HEK293 (cell line): ENCODE results near the gene REC114.
"Not testable (repeated sequence)": the region's sequence is repeated elsewhere in the genome, so short reads cannot be mapped to it uniquely, and the experiment has no call there.

Experiments
- CTCF ChIA-PET: fragments of 350-600 bp; formaldehyde crosslinking; extraction: SDS; loops from one replicate; lab custom pipeline; 2021; ENCODE audit warnings: antibody characterized with exemption; lab: Yijun Ruan, JAX
- POLR2A ChIA-PET: fragments of 300-600 bp; formaldehyde crosslinking; extraction: SDS; loops from one replicate; lab custom pipeline; 2020; ENCODE audit warnings: antibody characterized with exemption, inconsistent platforms; lab: Yijun Ruan, JAX
- H3K27ac ChIP-seq: fragments of 200-500 bp; sonication (Bioruptor generic); 2 replicates; pipeline ENCODE4 v1.5.1; 2014; ENCODE audit warnings: low read depth, low read length, control low read depth, inconsistent platforms; ENCODE audit errors: extremely low read depth
- H3K36me3 ChIP-seq, 2 experiments: fragments of 200-500 bp in 1 of 2; sonication (Bioruptor generic) in 1 of 2; 1 replicate in 1 of 2; 2 replicates in 1 of 2; pipeline ENCODE4 v1.5.1; 2014 to 2017; ENCODE audit warnings: inconsistent platforms in 2 of 2, low read length in 2 of 2; ENCODE audit not compliant: control insufficient read depth in 2 of 2, insufficient read depth in 1 of 2
- H3K4me1 ChIP-seq: fragments of 200-500 bp; sonication (Bioruptor generic); 2 replicates; pipeline ENCODE4 v1.5.1; 2014; ENCODE audit warnings: mild to moderate bottlenecking, low read length, inconsistent platforms; ENCODE audit not compliant: control insufficient read depth, insufficient read depth
- H3K4me3 ChIP-seq: 2 replicates; pipeline ENCODE4 v1.5.1; 2011; ENCODE audit warnings: low read depth, mild to moderate bottlenecking, control low read depth, low read length, moderate library complexity
- H3K9me3 ChIP-seq: fragments of 200-500 bp; sonication (Bioruptor generic); 2 replicates; pipeline ENCODE4 v1.5.1; 2014; ENCODE audit warnings: low read depth, low read length, inconsistent platforms; ENCODE audit not compliant: control insufficient read depth, insufficient read depth
- GLI2 ChIP-seq: fragments of 450-650 bp; formaldehyde crosslinking; IDR thresholded peaks from 2 replicates; pipeline ENCODE4; 2017; ENCODE audit warnings: missing biosample characterization, missing genetic modification characterization, low read depth, borderline replicate concordance
- SP3 ChIP-seq: fragments of 450-650 bp; formaldehyde crosslinking; IDR thresholded peaks from 2 replicates; pipeline ENCODE4 v1.5.1; 2016; ENCODE audit warnings: missing biosample characterization, missing genetic modification characterization
- ZBTB8A ChIP-seq: fragments of 450-650 bp; formaldehyde crosslinking; IDR thresholded peaks from 2 replicates; pipeline ENCODE4 v1.5.1; 2016; ENCODE audit warnings: missing biosample characterization, missing genetic modification characterization
- ZNF140 ChIP-seq: fragments of 450-650 bp; formaldehyde crosslinking; IDR thresholded peaks from 2 replicates; pipeline ENCODE4 v1.5.1; 2016; ENCODE audit warnings: missing biosample characterization, missing genetic modification characterization
- ZNF19 ChIP-seq: fragments of 450-650 bp; formaldehyde crosslinking; IDR thresholded peaks from 2 replicates; pipeline ENCODE4; 2016; ENCODE audit warnings: missing biosample characterization, missing genetic modification characterization, low read depth
- ZNF266 ChIP-seq: fragments of 450-650 bp; formaldehyde crosslinking; IDR thresholded peaks from 2 replicates; pipeline ENCODE4 v1.5.1; 2016; ENCODE audit warnings: missing biosample characterization, missing genetic modification characterization, low read depth
- ZNF292 ChIP-seq: fragments of 450-650 bp; formaldehyde crosslinking; IDR thresholded peaks from 2 replicates; pipeline ENCODE4 v1.5.1; 2016; ENCODE audit warnings: low read depth, missing biosample characterization, missing genetic modification characterization, borderline replicate concordance
- ZNF354C ChIP-seq: fragments of 450-650 bp; formaldehyde crosslinking; IDR thresholded peaks from 2 replicates; pipeline ENCODE4 v1.5.1; 2016; ENCODE audit warnings: missing biosample characterization, missing genetic modification characterization, low read depth, borderline replicate concordance
- ZNF394 ChIP-seq: fragments of 450-650 bp; formaldehyde crosslinking; IDR thresholded peaks from 2 replicates; pipeline ENCODE4 v1.5.1; 2016; ENCODE audit warnings: missing biosample characterization, missing genetic modification characterization, mild to moderate bottlenecking, moderate library complexity, borderline replicate concordance
- ZNF404 ChIP-seq: fragments of 450-650 bp; formaldehyde crosslinking; IDR thresholded peaks from 2 replicates; pipeline ENCODE4 v1.5.1; 2017; ENCODE audit warnings: missing biosample characterization, missing genetic modification characterization
- ZNF426 ChIP-seq: fragments of 450-650 bp; formaldehyde crosslinking; IDR thresholded peaks from 2 replicates; pipeline ENCODE4 v1.5.1; 2017; ENCODE audit warnings: missing biosample characterization, missing genetic modification characterization, mild to moderate bottlenecking, inconsistent platforms, moderate library complexity
- ZNF433 ChIP-seq: fragments of 450-650 bp; formaldehyde crosslinking; IDR thresholded peaks from 2 replicates; pipeline ENCODE4 v1.5.1; 2016; ENCODE audit warnings: missing biosample characterization, missing genetic modification characterization, low read depth
- ZNF501 ChIP-seq: fragments of 450-650 bp; formaldehyde crosslinking; IDR thresholded peaks from 2 replicates; pipeline ENCODE4 v1.5.1; 2016; ENCODE audit warnings: missing biosample characterization, missing genetic modification characterization
- ZNF555 ChIP-seq: fragments of 450-650 bp; formaldehyde crosslinking; conservative IDR thresholded peaks from 2 replicates; pipeline ENCODE4 v1.5.1; 2017; ENCODE audit warnings: missing biosample characterization, mild to moderate bottlenecking, missing genetic modification characterization, inconsistent platforms
- ZNF558 ChIP-seq: fragments of 450-650 bp; formaldehyde crosslinking; IDR thresholded peaks from 2 replicates; pipeline ENCODE4 v1.5.1; 2016; ENCODE audit warnings: missing biosample characterization, missing genetic modification characterization
- ZNF560 ChIP-seq: fragments of 450-650 bp; formaldehyde crosslinking; IDR thresholded peaks from 2 replicates; pipeline ENCODE4 v1.5.1; 2017; ENCODE audit warnings: missing biosample characterization, missing genetic modification characterization, borderline replicate concordance
- ZNF623 ChIP-seq: fragments of 450-650 bp; formaldehyde crosslinking; IDR thresholded peaks from 2 replicates; pipeline ENCODE4 v1.5.1; 2016; ENCODE audit warnings: missing biosample characterization, missing genetic modification characterization
- ZNF664 ChIP-seq: fragments of 450-650 bp; formaldehyde crosslinking; IDR thresholded peaks from 2 replicates; pipeline ENCODE4 v1.5.1; 2016; ENCODE audit warnings: missing biosample characterization, missing genetic modification characterization
- ZNF791 ChIP-seq: fragments of 450-650 bp; formaldehyde crosslinking; IDR thresholded peaks from 2 replicates; pipeline ENCODE4 v1.5.1; 2016; ENCODE audit warnings: missing biosample characterization, missing genetic modification characterization
- TF ChIP-seq, protein P1 (sequence below): fragments of 450-650 bp; formaldehyde crosslinking; conservative IDR thresholded peaks from 2 replicates; pipeline ENCODE4 v1.5.1; 2016; ENCODE audit warnings: low read depth, missing biosample characterization, missing genetic modification characterization
- TF ChIP-seq, protein P2 (sequence below): fragments of 450-650 bp; formaldehyde crosslinking; conservative IDR thresholded peaks from 2 replicates; pipeline ENCODE4 v1.5.1; 2016; ENCODE audit warnings: low read depth, missing biosample characterization, missing genetic modification characterization
- TF ChIP-seq, protein P3 (sequence below): fragments of 450-650 bp; formaldehyde crosslinking; IDR thresholded peaks from 2 replicates; pipeline ENCODE4 v1.5.1; 2016; ENCODE audit warnings: missing biosample characterization, missing genetic modification characterization

REC114 gene

DNA sequence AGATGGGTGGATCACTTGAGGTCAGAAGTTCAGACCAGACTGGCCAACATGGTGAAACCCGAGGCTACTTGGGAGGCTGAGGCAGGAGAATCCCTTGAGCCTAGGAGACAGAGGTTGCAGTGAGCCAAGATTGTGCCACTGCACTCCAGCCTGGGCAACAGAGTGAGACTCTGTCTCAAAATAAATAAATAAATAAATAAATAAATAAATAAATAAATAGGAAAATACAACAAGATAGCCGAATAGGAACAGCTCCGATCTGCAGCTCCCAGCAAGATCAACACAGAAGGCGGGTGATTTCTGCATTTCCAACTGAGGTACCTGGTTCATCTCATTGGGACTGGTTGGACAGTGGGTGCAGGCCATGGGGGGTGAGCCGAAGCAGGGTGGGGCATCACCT is 4.5 kb downstream of the REC114 start:
- ChIA-PET CTCF (interaction anchor here (0.6 to 0.7 kb wide), 2 partner anchors 14 to 478 kb away, joined by 3 to 4 read pairs; no protein-coding TSS in a partner anchor), POLR2A (interaction anchor here (0.6 kb wide), 1 partner anchor 125 kb away, joined by 6 read pairs; no protein-coding TSS in a partner anchor)
- H3K4me1 ChIP-seq, H3K9me3 ChIP-seq, H3K4me3 ChIP-seq: not testable (repeated sequence)
- TF ChIP-seq, protein P1, sequence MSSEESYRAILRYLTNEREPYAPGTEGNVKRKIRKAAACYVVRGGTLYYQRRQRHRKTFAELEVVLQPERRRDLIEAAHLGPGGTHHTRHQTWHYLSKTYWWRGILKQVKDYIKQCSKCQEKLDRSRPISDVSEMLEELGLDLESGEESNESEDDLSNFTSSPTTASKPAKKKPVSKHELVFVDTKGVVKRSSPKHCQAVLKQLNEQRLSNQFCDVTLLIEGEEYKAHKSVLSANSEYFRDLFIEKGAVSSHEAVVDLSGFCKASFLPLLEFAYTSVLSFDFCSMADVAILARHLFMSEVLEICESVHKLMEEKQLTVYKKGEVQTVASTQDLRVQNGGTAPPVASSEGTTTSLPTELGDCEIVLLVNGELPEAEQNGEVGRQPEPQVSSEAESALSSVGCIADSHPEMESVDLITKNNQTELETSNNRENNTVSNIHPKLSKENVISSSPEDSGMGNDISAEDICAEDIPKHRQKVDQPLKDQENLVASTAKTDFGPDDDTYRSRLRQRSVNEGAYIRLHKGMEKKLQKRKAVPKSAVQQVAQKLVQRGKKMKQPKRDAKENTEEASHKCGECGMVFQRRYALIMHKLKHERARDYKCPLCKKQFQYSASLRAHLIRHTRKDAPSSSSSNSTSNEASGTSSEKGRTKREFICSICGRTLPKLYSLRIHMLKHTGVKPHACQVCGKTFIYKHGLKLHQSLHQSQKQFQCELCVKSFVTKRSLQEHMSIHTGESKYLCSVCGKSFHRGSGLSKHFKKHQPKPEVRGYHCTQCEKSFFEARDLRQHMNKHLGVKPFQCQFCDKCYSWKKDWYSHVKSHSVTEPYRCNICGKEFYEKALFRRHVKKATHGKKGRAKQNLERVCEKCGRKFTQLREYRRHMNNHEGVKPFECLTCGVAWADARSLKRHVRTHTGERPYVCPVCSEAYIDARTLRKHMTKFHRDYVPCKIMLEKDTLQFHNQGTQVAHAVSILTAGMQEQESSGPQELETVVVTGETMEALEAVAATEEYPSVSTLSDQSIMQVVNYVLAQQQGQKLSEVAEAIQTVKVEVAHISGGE (tag by site-specific recombination): peak; percentile 68
- TF ChIP-seq ZNF501 (tag by site-specific recombination) (0 out of 2 replicates have a peak, but pooled peaks have one; percentile 30), ZNF558 (peak; percentile 66; the same call in 1 of the 2 replicates), ZNF791 (tag by site-specific recombination) (peak; percentile 65; the same call in 1 of the 2 replicates), ZNF292 (tag by site-specific recombination) (0 out of 2 replicates have a peak, but pooled peaks have one; percentile 40), GLI2 (tag by site-specific recombination) (peak; percentile 13; the same call in 1 of the 2 replicates), ZBTB8A (tag by site-specific recombination) (peak; percentile 60; the same call in 1 of the 2 replicates), ZNF266 (peak; percentile 66; the same call in 1 of the 2 replicates), ZNF140 (tag by site-specific recombination) (peak; percentile 59; the same call in 1 of the 2 replicates), ZNF664 (peak; percentile 61; the same call in 1 of the 2 replicates), ZNF555 (tag by site-specific recombination) (peak; percentile 75), ZNF19 (tag by site-specific recombination) (0 out of 2 replicates have a peak, but pooled peaks have one; percentile 79), ZNF426 (tag by site-specific recombination) (peak; percentile 81), ZNF623 (tag by site-specific recombination) (peak; percentile 56), ZNF404 (tag by site-specific recombination) (0 out of 2 replicates have a peak, but pooled peaks have one; percentile 56), SP3 (tag by site-specific recombination) (0 out of 2 replicates have a peak, but pooled peaks have one; percentile 17), ZNF433 (peak; percentile 87), ZNF394 (tag by site-specific recombination) (peak; percentile 90), ZNF560 (tag by site-specific recombination) (peak; percentile 69; the same call in 1 of the 2 replicates), ZNF354C (tag by site-specific recombination) (0 out of 2 replicates have a peak, but pooled peaks have one; percentile 58)
- TF ChIP-seq, protein P2, sequence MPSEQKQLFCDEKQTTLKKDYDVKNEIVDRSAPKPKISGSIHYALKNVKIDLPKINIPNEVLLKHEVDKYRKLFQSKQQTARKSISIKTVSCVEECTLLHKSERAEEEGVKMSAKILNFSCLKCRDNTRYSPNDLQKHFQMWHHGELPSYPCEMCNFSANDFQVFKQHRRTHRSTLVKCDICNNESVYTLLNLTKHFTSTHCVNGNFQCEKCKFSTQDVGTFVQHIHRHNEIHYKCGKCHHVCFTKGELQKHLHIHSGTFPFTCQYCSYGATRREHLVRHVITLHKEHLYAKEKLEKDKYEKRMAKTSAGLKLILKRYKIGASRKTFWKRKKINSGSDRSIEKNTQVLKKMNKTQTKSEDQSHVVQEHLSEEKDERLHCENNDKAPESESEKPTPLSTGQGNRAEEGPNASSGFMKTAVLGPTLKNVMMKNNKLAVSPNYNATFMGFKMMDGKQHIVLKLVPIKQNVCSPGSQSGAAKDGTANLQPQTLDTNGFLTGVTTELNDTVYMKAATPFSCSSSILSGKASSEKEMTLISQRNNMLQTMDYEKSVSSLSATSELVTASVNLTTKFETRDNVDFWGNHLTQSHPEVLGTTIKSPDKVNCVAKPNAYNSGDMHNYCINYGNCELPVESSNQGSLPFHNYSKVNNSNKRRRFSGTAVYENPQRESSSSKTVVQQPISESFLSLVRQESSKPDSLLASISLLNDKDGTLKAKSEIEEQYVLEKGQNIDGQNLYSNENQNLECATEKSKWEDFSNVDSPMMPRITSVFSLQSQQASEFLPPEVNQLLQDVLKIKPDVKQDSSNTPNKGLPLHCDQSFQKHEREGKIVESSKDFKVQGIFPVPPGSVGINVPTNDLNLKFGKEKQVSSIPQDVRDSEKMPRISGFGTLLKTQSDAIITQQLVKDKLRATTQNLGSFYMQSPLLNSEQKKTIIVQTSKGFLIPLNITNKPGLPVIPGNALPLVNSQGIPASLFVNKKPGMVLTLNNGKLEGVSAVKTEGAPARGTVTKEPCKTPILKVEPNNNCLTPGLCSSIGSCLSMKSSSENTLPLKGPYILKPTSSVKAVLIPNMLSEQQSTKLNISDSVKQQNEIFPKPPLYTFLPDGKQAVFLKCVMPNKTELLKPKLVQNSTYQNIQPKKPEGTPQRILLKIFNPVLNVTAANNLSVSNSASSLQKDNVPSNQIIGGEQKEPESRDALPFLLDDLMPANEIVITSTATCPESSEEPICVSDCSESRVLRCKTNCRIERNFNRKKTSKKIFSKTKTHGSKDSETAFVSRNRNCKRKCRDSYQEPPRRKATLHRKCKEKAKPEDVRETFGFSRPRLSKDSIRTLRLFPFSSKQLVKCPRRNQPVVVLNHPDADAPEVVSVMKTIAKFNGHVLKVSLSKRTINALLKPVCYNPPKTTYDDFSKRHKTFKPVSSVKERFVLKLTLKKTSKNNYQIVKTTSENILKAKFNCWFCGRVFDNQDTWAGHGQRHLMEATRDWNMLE (tag by site-specific recombination): peak; percentile 82
- TF ChIP-seq, protein P3, sequence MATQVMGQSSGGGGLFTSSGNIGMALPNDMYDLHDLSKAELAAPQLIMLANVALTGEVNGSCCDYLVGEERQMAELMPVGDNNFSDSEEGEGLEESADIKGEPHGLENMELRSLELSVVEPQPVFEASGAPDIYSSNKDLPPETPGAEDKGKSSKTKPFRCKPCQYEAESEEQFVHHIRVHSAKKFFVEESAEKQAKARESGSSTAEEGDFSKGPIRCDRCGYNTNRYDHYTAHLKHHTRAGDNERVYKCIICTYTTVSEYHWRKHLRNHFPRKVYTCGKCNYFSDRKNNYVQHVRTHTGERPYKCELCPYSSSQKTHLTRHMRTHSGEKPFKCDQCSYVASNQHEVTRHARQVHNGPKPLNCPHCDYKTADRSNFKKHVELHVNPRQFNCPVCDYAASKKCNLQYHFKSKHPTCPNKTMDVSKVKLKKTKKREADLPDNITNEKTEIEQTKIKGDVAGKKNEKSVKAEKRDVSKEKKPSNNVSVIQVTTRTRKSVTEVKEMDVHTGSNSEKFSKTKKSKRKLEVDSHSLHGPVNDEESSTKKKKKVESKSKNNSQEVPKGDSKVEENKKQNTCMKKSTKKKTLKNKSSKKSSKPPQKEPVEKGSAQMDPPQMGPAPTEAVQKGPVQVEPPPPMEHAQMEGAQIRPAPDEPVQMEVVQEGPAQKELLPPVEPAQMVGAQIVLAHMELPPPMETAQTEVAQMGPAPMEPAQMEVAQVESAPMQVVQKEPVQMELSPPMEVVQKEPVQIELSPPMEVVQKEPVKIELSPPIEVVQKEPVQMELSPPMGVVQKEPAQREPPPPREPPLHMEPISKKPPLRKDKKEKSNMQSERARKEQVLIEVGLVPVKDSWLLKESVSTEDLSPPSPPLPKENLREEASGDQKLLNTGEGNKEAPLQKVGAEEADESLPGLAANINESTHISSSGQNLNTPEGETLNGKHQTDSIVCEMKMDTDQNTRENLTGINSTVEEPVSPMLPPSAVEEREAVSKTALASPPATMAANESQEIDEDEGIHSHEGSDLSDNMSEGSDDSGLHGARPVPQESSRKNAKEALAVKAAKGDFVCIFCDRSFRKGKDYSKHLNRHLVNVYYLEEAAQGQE (tag by site-specific recombination): peak; percentile 36; the same call in 1 of the 2 replicates
- TF ChIP-seq, all 188 proteins: peak for 22; not testable (repeated sequence) for 166
- H3K27ac ChIP-seq, H3K36me3 ChIP-seq: not testable (repeated sequence)

DNA sequence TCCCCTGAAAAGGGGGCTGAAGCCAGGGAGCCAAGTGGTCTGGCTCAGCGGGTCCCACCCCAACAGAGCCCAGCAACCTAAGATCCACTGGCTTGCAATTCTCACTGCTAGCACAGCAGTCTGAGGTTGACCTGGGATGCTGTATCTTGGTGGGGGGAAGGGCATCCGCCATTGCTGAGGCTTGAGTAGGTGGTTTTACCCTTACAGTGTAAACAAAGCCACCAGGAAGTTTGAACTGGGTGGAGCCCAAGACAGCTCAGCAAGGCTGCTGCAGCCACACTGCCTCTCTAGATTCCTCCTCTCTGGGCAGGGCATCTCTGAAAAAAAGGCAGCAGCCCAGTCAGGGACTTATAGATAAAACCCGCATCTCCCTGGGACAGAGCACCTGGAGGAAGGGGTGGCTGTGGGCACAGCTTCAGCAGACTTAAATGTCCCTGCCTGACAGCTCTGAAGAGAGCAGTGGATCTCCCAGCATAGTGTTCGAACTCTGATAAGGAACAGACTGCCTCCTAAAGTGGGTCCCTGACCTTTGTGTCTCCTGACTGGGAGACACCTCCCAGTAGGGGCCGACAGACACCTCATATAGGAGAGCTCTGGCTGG is 5.3 kb downstream of the REC114 start:
- H3K4me3 ChIP-seq, H3K27ac ChIP-seq, H3K4me1 ChIP-seq, H3K9me3 ChIP-seq, H3K36me3 ChIP-seq: not testable (repeated sequence)
- ChIA-PET CTCF (interaction anchor here (0.6 to 0.7 kb wide), 2 partner anchors 172 to 479 kb away, joined by 3 read pairs; no protein-coding TSS in a partner anchor), POLR2A (interaction anchor here (0.6 kb wide), 1 partner anchor 126 kb away, joined by 6 read pairs; no protein-coding TSS in a partner anchor)
